NCI-H2171 treated with DMSO at 0.1 percent for 48 hours (cell line): ENCODE measurements around the gene PRTFDC1.
A peak's percentile ranks its signal among the peaks of the same experiment; 100 is the strongest.
"Not testable (repeated sequence)": the region's sequence is repeated elsewhere in the genome, so short reads cannot be mapped to it uniquely, and the experiment has no call there.

Source experiments
- DNase-seq: peaks from one replicate; lab custom pipeline; 2025; lab: John Stamatoyannopoulos, UW

Gene PRTFDC1

DNA sequence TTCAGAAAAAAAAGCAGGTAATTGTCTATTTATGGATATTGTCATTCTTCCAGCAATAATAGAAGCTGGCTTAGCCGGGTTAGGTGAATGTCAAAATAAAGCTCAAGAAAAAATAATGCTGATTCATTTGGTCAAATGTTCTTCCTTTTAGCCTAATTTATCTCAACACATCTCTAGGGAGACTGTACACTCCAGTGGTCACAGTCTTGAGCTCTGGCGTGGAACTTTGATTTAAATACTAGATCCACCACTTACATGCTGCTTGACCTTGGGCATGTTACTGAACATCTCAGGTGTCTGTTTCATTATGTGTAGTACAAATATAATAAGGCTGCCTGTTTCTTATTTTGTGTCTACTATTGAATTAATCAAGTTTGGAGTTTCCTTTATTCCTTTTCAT is 22.0 kb downstream of the PRTFDC1 start:
- peak; percentile 4 for DNase-seq

DNA sequence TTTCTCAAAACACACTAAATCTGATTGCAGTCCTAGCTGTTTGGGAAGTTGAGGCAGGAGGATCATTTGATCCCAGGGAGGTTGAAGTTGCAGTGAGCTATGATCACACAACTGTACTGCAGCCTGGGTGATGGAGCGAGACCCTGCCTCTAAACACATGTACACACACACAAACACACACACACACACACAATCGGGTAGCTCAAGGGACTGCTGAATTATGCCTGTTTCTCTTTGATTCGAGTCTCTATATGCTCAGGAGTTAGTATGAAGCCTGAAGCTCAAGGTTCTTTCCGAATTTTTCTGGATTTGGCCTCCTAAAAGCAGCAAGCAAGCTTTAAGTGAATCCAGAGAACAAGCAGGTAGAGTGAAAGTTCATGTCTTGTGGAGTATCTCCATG is 22.5 kb downstream of the PRTFDC1 start:
- no peak for DNase-seq

DNA sequence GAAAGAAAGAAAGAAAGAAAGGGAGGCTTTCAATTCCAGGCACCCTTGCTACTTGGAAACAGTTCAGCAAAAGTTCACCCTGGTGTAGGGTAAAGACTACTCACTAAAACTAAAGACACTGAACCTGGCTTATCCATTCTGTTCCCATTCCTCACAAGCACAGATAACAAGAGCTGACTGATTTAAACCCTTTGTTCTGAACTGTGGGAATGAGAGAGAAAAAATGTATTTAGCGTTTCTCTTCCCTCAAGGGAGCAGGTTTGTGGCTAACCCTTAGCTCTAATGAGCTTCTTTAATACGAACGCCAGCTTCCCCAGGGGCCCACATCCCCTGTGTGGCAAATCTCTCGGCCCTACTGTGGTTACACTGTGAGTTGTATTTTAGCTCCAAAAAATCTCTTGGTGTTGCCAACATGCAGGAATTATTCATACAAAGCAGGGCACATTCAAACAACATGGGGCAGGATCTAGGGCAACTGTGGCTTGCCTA is 23.3 kb downstream of the PRTFDC1 start:
- DNase-seq = peak; percentile 49

DNA sequence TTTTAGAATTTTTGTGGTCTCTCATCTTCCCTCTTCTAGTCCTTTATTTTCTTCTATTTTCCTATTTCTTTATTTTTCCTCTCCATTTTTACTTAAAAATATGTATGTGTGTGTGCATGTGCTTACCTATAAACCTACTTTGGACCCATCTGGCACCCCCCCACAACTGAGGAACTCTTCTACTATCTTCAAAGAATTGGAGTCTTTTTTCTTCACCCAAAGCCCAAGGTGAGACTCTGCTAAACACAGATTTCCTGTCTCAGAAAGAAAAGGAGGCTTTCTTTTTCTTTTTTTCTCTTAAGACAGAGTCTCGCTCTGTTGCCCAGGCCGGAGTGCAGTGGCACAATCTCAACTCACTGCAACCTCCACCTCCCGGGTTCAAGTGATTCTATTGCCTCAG is 24.2 kb downstream of the PRTFDC1 start:
- DNase-seq = no peak

DNA sequence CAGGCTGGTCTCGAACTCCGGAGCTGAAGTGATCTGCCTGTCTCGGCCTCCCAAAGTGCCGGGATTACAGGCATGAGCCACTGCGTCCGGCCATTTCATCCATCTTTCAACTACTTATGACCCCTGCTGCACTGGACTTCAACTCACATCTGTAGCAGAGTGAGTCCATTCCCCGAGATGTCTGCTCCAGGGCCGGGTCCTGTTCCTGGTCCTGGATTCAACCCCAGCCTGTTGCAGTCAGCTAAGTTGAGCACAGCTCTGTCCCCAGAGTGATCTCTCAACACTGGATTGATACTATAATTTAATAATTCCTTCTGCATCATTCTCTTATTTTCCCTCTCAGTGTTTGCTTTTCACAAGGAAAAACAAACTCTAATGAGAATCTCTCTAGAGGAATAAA is 25.8 kb downstream of the PRTFDC1 start:
- DNase-seq = no peak

DNA sequence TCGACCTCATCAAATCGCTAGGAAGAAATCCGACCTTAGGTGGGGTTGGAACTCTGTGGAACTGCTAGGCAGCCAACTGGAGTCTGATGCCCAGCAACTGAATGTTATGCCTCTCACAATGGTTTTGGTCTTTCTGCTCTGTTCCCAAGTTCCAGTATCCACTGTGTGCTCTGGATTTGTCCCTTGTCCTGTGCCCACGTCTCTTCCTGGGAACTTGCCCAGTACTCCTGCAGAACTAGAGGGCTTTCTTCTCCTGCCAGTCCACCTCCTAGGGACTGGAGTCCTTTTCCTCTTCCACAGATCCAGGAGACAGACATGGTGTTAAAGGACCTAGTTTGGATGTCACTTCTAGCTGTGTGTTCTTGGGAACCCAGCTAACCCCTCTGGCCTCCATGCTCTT is 26.6 kb downstream of the PRTFDC1 start:
- DNase-seq = no peak

DNA sequence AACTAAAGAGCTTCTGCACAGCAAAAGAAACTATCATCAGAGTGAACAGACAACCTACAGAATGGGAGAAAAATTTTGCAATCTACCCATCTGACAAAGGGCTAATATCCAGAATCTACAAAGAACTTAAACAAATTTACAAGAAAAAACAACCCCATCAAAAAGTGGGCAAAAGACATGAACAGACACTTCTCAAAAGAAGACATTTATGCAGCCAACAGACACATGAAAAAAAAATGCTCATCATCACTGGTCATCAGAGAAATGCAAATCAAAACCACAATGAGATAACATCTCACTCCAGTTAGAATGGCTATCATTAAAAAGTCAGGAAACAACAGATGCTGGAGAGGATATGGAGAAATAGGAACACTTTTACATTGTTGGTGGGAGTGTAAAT is 27.9 kb downstream of the PRTFDC1 start:
- not testable (repeated sequence) for DNase-seq

DNA sequence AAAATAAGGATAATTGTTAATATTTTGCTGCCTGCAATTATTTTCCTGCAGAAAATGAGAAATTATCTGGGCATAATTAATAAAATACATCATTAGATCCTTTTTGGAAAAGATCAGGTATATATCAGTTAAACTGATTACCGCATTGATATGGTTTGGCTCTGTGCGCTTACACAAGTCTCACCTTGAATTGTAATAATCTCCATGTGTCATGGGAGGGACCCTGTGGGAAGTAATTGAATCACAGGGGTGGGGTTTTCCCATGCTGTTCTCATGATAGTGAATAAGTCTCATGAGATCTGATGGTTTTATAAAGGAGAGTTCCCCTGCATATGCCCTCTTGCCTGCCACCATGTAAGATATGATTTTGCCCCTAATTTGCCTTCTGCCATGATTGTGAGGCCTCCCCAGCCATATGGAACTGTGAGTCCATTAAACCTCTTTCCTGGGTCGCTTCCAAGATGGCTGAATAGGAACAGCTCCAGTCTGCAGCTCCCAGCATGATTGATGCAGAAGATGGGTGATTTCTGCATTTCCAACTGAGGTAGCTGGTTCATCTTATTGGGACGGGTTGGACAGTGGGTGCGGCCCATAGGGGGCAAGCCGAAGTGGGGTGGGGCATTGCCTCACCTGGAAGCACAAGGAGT is 30.1 kb downstream of the PRTFDC1 start:
- DNase-seq = peak; percentile 9

DNA sequence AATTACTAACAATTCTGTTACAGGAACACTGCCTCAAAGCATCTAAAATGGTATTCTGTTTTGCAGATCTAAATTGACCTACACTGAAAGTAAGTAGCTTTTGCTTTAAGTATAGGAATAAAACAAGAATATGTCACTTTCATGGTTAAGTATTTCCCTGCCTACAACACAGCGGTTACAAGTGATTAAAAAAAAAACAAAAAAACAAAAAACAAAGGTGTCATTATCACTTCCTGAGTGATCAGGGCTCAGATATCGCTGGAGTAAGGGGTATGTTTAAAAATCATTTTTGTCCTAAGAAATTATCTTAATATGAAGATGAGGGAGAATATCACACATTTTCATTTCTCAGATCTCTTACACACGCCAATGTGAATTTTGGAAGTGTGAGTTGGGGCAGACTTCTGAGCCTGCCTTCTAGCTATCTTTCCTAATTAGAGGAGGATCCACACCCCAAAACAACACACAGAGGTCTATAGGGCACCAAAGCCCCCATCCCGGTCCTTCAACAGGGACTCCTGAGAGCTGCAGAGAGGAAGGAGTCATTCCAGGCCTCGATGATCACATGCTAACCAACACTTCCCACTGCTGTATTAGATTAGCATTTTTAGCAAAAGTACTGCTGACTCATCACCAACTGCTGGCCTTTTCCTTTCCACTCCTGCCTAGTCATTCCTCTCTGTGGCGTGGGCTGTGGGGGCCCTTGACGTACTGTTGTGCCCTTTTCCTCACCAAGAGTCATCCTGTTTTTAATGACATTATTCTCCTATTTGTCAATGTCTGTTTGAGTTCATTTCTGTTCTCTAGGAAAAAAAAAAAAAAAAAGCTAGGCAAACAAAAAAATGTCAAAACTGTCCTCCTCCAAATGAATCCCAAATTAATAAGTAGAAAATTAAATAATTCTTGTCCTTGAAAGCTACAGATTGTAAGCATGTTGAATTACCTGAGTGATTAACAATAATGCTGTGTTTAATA is 31.2 kb downstream of the PRTFDC1 start:
- DNase-seq = peak; percentile 3

DNA sequence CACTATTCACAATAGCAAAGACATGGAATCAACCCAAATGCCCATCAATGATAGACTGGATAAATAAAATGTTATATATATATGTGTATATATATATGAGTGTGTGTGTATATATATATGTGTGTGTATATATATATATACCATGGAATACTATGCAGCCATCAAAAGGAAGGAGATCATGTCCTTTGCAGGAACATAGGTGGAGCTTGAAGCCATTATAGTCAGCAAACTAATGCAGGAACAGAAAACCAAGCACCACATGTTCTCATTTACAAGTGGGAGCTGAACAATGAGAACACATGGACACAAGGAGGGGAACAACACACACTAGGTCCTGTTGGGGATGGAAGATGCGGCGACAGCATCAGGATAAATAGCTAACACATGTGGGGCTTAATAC is 32.2 kb downstream of the PRTFDC1 start:
- DNase-seq = not testable (repeated sequence)

DNA sequence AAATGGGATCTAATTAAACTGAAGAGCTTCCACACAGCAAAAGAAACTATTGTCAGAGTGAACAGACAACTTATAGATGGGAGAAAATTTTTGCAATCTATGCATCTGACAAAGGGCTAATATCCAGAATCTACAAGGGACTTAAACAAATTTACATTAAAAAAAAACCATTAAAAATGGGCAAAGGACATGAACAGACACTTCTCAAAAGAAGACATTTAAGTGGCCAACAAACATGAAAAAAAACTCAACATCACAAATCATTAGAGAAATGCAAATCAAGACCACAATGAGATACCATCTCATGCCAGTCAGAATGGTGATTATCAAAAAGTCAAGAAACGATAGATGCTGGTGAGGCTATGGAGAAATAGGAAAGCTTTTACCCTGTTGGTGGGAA is 32.8 kb downstream of the PRTFDC1 start:
- not testable (repeated sequence) for DNase-seq

DNA sequence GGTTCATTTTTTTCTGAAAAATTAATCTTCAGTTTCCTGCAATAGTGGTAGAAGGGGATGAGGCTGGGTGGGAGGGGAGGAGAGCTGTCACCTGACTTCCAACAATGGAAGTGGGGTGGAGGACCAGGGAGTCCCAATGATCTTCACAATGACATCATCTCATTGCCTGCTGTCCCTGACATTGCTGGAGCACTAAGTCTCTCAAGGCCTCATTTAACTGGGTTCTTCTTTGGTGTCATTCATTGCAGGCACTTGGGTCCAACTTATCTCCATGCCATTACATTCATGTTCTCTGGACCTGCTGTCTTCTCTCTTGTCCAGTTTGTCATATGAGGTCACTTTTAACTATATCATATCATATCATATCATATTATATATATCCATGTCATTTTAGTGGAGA is 34.4 kb downstream of the PRTFDC1 start:
- DNase-seq = no peak

DNA sequence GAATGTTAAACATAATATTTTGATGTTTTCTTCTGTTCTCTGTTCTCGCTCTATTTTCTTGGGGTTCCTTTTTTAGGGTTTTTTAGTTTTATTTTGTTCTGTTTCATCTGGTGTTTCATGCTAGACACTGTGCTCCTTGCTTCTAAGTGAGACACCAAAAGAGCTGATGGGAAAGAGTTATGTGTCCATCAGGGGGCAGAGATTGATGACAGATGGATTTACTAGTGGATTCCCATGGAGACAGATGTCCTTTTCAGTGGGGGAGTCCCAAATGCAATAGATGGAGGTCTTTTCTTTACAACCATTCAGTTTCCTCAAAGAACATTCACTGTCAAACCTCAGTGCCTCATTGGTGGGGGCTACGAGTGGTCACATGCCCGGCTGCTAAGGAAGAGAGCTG is 34.9 kb downstream of the PRTFDC1 start:
- DNase-seq = no peak

DNA sequence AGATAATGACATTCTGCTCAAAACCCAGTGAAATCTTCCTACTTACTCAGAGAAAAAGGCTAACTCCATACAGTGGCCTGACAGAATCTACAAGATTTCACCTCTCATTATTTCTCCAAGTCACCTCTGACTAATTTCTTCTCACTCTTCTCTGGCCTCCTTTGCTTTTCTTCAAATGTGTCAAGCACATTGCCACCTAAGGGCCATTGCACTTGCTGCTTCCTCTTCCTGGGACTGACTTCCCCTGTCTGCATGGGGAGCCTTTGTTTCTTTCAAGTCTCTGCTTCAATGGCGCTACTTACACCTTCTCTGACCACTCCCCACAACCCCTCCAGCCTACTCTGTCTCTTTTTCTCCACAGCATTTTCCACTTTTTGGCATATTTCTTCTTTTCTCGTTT is 36.0 kb downstream of the PRTFDC1 start:
- no peak for DNase-seq

DNA sequence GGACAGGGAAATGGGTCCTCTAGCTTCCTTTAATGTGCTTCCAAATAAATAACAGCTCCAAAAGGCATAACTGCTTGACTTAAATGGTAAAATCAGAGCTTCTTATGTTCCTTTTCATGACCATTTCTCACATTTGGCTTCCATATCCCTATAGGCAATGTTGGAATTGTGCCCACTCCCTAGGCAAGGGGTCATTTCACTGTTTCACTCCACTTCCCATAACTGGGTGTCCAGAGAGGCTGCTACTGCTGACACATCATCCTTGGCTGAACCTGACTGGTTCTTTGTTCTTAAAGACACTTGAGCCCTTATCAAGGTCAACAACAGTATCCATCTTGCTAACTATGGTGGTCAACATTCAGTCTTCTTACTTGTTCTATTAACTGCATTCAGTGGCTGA is 37.1 kb downstream of the PRTFDC1 start:
- no peak for DNase-seq

DNA sequence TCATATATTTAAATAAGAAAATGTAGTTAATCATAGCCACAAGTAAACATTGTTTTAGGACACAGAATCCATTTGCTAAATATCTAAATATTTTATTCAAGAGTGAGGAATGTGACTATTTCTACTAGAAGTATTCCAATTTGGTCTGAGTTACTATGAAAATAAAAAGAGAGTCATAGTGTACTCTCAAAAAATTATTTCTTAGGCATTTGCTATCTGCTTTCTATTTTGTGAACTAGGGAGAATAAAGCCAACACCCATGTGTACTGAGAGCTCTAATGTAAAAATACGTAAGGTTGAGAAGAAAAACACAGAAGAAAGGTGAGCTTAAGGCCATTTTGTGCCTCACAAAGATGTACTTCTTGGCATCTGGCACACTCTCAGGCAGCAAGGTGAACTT is 38.3 kb downstream of the PRTFDC1 start:
- DNase-seq = no peak

DNA sequence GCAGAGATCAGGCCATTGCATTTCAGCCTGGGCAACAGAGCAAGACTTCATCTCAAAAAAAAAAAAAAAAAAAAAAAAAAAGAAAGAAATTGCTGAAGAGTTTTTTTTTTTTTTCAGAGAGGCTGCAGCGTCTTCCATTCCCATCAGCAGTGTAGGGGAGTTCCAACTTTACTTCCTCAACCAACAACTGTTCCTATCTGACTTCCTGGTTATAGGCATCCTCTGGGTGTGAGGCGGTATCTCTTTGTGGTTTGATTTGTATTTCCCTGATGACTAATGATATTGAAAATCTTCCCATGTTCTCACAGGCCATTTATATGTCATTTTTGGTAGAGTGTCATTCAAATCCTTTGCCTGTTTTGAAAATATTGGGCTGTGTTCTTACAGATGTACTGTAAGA is 40.2 kb downstream of the PRTFDC1 start:
- DNase-seq = no peak

DNA sequence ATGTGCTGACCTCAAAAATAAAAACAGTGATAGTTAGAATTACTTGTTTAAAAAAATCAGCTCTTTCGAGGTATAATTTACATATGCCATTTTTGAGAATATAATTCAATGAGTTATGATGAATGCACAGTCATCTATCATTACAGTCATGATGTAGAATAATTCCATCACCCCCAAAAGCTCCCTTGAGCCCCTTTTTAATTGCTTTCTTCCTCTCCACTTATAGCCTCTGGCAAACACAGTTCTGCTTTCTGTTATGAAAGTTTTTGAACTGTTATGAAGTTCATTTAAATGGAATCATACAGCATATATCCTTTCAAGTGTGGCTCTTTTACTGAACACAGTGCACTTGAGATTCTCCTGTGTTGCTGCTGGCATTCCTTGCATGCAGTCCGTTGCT is 41.4 kb downstream of the PRTFDC1 start:
- DNase-seq = no peak

DNA sequence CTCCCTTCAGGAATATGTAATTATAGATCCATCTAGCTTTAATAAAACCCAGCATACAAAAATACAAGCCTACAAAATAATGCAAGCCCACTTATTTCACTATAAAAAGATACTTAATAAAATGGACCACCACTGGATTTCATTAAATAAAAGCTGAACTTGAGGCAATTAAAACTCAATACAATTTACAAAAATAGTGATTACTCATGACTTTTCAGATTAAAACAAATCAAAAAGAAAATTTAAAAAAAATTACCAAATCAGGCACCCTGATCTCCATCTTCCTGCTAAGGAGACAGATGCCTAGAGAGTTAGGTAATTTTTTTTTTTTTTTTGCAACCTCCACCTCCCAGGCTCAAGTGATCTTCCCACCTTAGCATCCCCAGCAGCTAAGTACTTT is 41.8 kb downstream of the PRTFDC1 start:
- no peak for DNase-seq

DNA sequence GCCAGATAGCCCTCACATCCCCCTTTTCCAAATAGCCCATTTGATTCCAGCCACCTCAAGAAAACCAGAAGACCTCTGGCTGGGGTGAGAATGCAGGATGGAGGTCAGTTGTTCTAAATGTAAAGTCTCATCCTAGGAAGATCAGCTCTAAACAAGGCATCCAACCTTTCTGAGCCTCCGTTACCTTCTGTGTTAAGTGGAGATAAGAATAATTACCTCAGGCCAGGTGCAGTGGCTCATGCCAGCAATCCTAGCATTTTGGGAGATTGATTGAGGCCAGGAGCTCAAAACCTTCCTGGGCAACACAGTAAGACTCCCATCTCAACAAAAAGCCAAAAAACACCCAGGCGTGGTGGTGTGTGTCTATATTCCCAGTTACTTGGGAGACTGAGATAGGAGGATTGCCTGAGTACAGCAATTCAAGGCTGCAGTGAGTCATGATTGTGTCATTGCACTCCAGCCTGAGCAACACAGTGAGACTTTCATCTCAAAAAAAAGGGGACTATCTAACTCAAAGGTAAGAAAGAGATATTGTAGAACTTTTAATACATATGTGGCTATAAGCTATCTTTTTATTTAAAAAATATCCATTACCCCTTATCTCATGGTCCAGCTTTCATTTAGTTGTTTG is 43.5 kb downstream of the PRTFDC1 start:
- DNase-seq = no peak

DNA sequence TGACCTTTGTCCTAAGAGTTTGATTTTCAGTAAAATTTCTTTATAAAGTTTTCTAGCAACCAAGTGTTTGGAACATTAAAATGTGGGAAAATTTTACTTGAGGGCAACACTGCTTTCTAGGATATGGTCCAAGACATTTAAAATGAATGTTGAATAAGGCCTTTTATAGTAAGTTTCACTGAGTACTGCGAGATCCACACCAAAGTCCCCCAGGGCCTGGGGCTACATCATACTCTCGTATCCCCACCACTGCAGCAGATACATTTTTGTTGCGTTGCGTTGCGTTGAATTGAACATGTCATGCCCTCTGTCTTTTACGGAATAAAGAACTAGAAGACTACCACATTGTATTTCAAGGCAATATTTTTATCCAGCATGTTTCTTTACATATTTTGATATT is 44.5 kb downstream of the PRTFDC1 start:
- no peak for DNase-seq

DNA sequence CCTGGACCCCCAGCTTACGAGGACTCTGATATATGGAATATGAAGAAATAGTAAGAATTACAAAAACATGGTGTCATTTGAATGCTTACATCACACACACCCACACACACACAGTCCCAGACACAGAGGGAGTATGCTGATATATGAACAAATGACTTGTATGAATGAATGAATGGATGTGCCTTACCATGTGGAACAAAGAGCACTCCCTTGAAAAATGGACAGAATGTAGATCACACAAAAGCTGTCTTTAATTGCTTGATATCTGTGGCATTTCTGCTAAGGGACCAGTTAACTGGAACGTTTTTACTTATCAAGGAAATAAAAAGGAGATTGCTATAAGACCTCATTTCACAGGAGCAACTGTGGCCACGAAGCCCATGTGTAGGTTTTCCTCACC is 46.0 kb downstream of the PRTFDC1 start:
- DNase-seq = no peak

DNA sequence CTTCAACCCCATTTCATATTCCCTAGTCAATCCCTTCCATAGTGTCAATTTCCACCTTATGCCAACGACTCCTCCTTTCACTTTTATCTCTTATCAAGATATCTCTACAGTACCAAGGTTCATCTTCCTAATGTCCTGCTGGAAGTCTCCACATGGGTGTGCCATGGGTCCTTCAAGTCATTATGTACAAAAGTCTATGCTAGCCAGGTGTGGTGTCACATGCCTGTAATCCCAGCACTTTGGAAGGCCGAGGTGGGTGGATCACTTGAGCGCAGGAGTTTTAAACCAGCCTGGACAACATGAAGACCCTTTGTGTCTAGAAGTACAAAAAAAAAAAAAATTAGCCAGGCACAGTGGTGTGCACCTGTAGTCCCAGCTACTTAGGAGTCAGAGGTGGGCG is 47.6 kb downstream of the PRTFDC1 start:
- DNase-seq = no peak
